GM08714 (cell line): ENCODE results near the gene FGF10.

Source experiments
- H3K4me3 ChIP-seq: fragments of 200-500 bp; sonication (Bioruptor generic); 2 replicates; pipeline ENCODE4 v1.5.1; 2014; ENCODE audit warnings: mild to moderate bottlenecking, low read length, inconsistent platforms
- ZNF274 ChIP-seq: IDR thresholded peaks from 2 replicates; pipeline ENCODE4 v1.6.1; 2012; ENCODE audit warnings: mild to moderate bottlenecking, low read depth, low read length

Gene FGF10

GRCh38 chr5:44257221-44257620 lies 132.0 kb downstream of the FGF10 start:
- no peak for TF ChIP-seq ZNF274

More at GRCh38 chr5:44257221-44257620, 132.0 kb downstream of the FGF10 start:
- no peak overlapping the region for H3K4me3 ChIP-seq
